ENCODE measurements around the gene URM1. TPM values are rescaled to one million over a fixed set of nuclear protein-coding genes. Genes with fewer than 3 reads are reported as not detected.

URM1 gene
- total RNA-seq, 1 experiment from 2014 or later: 84.8 TPM

DNA sequence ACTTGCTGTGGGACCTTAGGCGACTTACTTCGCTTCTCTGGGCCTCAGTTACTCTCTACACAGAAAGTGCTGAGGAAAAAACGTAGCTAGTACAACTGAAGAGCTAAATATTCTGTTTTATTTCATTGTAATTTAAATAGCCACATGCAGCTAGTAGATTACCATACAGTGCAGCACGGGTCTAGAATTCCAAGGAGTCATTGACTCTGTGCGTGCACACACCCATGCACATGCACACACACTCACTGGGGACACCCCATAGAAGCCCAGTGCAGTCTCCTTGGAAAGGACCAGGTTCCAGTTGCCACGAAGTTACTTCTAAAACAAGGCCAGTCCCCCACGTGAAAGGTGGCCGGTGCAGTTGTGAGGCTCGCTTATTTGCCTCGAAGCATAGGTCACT lies 17.0 kb downstream of the URM1 start:
- intact Hi-C loops (cut with micrococcal nuclease; ENCODE audit: unreplicated experiment): no loop called here
- peaks cover 30% of the 10 kb centered on the region for H3K36me3 ChIP-seq (ENCODE audit: insufficient read depth, low read length, poor library complexity, severe bottlenecking)
- no peak overlapping the region for H3K27ac ChIP-seq (ENCODE audit: low read depth, low read length, poor library complexity, severe bottlenecking)
- BruUV-seq (replicated peaks): no TSS peak
- no peaks in the 10 kb centered on the region for H3K9me3 ChIP-seq (ENCODE audit: low read depth, low read length, poor library complexity, severe bottlenecking)
- POLR2A ChIA-PET (ENCODE audit: low non-redundant PET): no interaction called here
- no peak for TF ChIP-seq EZH2 (IDR thresholded peaks at IDR 0.05; ENCODE audit: borderline replicate concordance, low read depth, low read length, poor library complexity, severe bottlenecking)
- TF ChIP-seq, protein P1, sequence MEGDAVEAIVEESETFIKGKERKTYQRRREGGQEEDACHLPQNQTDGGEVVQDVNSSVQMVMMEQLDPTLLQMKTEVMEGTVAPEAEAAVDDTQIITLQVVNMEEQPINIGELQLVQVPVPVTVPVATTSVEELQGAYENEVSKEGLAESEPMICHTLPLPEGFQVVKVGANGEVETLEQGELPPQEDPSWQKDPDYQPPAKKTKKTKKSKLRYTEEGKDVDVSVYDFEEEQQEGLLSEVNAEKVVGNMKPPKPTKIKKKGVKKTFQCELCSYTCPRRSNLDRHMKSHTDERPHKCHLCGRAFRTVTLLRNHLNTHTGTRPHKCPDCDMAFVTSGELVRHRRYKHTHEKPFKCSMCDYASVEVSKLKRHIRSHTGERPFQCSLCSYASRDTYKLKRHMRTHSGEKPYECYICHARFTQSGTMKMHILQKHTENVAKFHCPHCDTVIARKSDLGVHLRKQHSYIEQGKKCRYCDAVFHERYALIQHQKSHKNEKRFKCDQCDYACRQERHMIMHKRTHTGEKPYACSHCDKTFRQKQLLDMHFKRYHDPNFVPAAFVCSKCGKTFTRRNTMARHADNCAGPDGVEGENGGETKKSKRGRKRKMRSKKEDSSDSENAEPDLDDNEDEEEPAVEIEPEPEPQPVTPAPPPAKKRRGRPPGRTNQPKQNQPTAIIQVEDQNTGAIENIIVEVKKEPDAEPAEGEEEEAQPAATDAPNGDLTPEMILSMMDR (conservative IDR thresholded peaks at IDR 0.05; ENCODE audit: low read depth, low read length): no peak
- CTCF ChIA-PET: no interaction called here
- no peaks in the 10 kb centered on the region for H3K27me3 ChIP-seq (replicated peaks; ENCODE audit: insufficient read depth, low read depth, low read length, poor library complexity)
- no peak overlapping the region for H3K4me3 ChIP-seq (ENCODE audit: low read depth, low read length, poor library complexity, severe bottlenecking)
- H3K4me1 ChIP-seq (ENCODE audit: insufficient read depth, low read length, poor library complexity, severe bottlenecking): peaks cover 6% of the 10 kb centered on the region
- DNase-seq (ENCODE audit: low spot score): no peak

DNA sequence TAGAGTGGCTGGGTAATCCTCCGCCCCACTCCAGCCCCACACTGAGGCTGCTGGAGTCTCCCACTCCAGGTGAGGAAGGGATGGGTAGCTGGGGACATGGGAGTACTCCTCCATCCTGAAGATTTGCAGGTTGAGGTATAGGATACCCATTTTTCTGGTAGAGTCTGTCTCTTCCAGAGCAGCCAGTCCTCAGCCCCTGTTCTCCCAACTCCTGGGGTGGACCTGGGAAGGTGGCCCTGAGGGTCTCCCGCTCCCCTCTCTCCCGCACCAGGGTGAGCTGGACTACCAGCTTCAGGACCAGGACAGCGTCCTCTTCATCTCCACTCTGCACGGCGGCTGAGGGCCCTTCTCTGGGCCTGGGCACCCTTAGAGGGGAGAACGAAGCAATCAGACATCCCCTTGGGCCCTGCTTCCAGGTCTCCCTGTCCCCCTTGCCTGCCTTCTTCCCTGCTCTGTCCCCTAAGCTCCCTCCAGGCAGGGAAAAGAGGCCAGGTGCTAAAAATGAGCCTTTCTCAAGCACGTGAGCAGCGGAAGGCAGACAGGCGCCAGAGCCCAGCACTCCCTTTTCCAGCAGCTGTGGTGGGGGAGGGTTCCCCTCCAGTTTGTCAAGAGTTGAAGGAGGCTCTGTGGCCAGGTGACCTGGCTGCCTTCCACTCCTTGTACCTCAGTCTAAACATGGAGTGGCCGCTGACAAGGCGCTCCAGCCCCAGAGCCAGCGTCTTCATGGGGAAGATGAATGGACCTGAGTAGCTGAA lies 18.4 kb downstream of the URM1 start:
- TF ChIP-seq, protein P1 (conservative IDR thresholded peaks at IDR 0.05; ENCODE audit: low read depth, low read length): no peak
- TF ChIP-seq EZH2 (IDR thresholded peaks at IDR 0.05; ENCODE audit: borderline replicate concordance, low read depth, low read length, poor library complexity, severe bottlenecking): no peak
- Histone ChIP-seq H3K9me3 (ENCODE audit: low read depth, low read length, poor library complexity, severe bottlenecking) (no peaks in the 10 kb centered on the region), H3K27ac (ENCODE audit: low read depth, low read length, poor library complexity, severe bottlenecking) (no peak overlapping the region), H3K36me3 (ENCODE audit: insufficient read depth, low read length, poor library complexity, severe bottlenecking) (peaks cover 27% of the 10 kb centered on the region), H3K27me3 (replicated peaks; ENCODE audit: insufficient read depth, low read depth, low read length, poor library complexity) (no peaks in the 10 kb centered on the region), H3K4me3 (ENCODE audit: low read depth, low read length, poor library complexity, severe bottlenecking) (no peak overlapping the region), H3K4me1 (ENCODE audit: insufficient read depth, low read length, poor library complexity, severe bottlenecking) (peaks cover 9% of the 10 kb centered on the region)
- CTCF ChIA-PET: interaction anchor here (0.6 kb wide), 1 partner anchor 9 kb away, joined by 3 read pairs; no protein-coding TSS in a partner anchor
- DNase-seq (ENCODE audit: low spot score): no peak
- intact Hi-C loops (cut with micrococcal nuclease; ENCODE audit: unreplicated experiment): no loop called here
- BruUV-seq (replicated peaks): no TSS peak
- POLR2A ChIA-PET (ENCODE audit: low non-redundant PET): no interaction called here

DNA sequence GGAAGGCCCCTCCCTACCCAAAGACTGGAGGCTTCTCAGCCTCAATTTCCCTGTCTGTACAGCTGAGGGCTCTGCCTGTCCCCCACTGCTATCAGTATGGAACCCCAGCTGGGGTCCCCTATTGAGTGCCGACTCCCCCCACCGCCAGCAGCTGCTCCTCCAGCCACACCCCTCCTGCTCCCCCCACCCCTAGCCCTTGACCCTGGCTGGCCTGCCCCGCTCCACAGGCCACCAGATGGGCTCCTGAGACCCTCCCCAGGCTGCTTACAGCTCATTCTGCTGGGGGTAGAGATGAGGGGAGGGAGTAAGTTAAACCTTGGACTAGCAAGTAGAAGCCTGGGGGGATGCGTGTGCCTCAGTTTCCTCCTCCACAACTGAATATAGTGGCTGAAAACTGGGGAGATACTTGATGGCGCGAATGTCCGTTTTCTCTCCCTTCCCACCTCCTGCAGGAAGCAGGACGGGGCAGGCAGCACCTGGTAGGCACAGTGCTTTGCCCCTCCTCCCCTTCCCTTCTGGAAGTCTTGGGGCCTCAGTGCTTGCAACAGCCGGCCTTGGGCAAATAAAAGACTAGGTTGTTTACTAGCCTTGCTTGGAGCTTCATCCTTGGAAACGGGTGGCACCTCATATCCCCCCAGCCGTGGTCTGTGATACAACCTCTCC lies 19.1 kb downstream of the URM1 start:
- intact Hi-C loops (cut with micrococcal nuclease; ENCODE audit: unreplicated experiment): no loop called here
- DNase-seq (ENCODE audit: low spot score): no peak
- BruUV-seq (replicated peaks): TSS peak; percentile 62
- Histone ChIP-seq H3K36me3 (ENCODE audit: insufficient read depth, low read length, poor library complexity, severe bottlenecking) (peaks cover 20% of the 10 kb centered on the region), H3K9me3 (ENCODE audit: low read depth, low read length, poor library complexity, severe bottlenecking) (no peaks in the 10 kb centered on the region), H3K27ac (ENCODE audit: low read depth, low read length, poor library complexity, severe bottlenecking) (no peak overlapping the region), H3K4me3 (ENCODE audit: low read depth, low read length, poor library complexity, severe bottlenecking) (no peak overlapping the region), H3K4me1 (ENCODE audit: insufficient read depth, low read length, poor library complexity, severe bottlenecking) (peaks cover 10% of the 10 kb centered on the region), H3K27me3 (replicated peaks; ENCODE audit: insufficient read depth, low read depth, low read length, poor library complexity) (no peaks in the 10 kb centered on the region)
- ChIA-PET POLR2A (ENCODE audit: low non-redundant PET) (no interaction called here), CTCF (no interaction called here)
- no peak for TF ChIP-seq EZH2 (IDR thresholded peaks at IDR 0.05; ENCODE audit: borderline replicate concordance, low read depth, low read length, poor library complexity, severe bottlenecking)
- TF ChIP-seq, protein P1 (conservative IDR thresholded peaks at IDR 0.05; ENCODE audit: low read depth, low read length): no peak

Measured in A673 (cell line).